ENCODE results near the gene PPM1G.

GRCh38 chr2:27376866-27377617 lies 32.3 kb downstream of the PPM1G start:
- TF ChIP-seq POLR2AphosphoS5 (IDR thresholded peaks at IDR 0.05; ENCODE audit: low read depth, low read length) (no peak), POLR2A (IDR thresholded peaks at IDR 0.05; ENCODE audit: low read depth, low read length) (no peak), TAF1 (IDR thresholded peaks at IDR 0.05; ENCODE audit: borderline replicate concordance, low read depth, low read length) (no peak)
